Type B pancreatic cell (in vitro differentiated cells): ENCODE data around the gene NEDD4L. TPM values are rescaled to one million over a fixed set of nuclear protein-coding genes. Genes with fewer than 3 reads are reported as not detected.

ENCODE experiments used
- DNase-seq: peaks from one replicate; pipeline ENCODE4 v3.0.0; 2021; ENCODE audit warnings: mixed read lengths; ENCODE audit not compliant: unreplicated experiment; ENCODE audit errors: extremely low spot score
- H3K27ac Mint-ChIP-seq: 2 replicates; pipeline ENCODE4 v1.8.0; 2021; ENCODE audit warnings: mild to moderate bottlenecking, mixed read lengths
- H3K27me3 Mint-ChIP-seq: 2 replicates; pipeline ENCODE4 v1.8.0; 2021; ENCODE audit warnings: mixed read lengths
- H3K36me3 Mint-ChIP-seq: 2 replicates; pipeline ENCODE4 v1.8.0; 2021; ENCODE audit warnings: mixed read lengths
- H3K4me1 Mint-ChIP-seq: one replicate; pipeline ENCODE4 v1.8.0; 2021; ENCODE audit warnings: mixed read lengths; ENCODE audit not compliant: unreplicated experiment
- H3K4me3 Mint-ChIP-seq: 2 replicates; pipeline ENCODE4 v1.8.0; 2021; ENCODE audit warnings: mild to moderate bottlenecking, mixed read lengths
- H3K9me3 Mint-ChIP-seq: 2 replicates; pipeline ENCODE4 v1.8.0; 2021; ENCODE audit warnings: mixed read lengths
- CTCF ChIP-seq: fragments of 200-600 bp; sonication (generic); conservative IDR thresholded peaks from 2 replicates; pipeline ENCODE4 v1.5.0; 2021; ENCODE audit warnings: antibody characterized with exemption, mild to moderate bottlenecking
- total RNA-seq: library from RNA; stranded (reverse); gene quantifications from 2 replicates; pipeline ENCODE4 v1.2.1, GENCODE V29; 2021; ENCODE audit warnings: low replicate concordance

Gene NEDD4L
- total RNA-seq, 1 donor from 2014 or later, result 84.7 TPM

DNA sequence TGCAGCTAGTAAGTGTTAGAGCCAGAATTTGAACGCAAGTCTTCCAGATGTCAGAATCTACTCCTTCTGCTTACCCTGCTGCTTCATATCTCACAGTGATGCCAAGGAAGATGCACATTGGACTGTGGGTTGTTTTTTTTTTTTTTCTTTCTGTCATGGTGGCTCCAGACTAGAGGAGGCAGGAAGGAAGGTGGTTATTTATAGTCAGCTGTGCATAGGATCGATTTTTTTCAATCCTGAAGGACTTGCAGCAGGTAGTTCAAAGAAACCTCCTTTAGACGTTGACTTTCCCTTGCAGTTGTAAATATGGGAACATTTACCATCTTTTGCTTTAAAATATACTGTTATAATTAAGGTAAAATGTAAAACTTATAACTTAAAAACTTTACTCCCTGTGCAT lies 17.3 kb downstream of the NEDD4L start:
- DNase-seq, result no peak
- no peak overlapping the region for H3K4me3 Mint-ChIP-seq
- no peaks in the 10 kb centered on the region for H3K27me3 Mint-ChIP-seq
- no peak overlapping the region for H3K27ac Mint-ChIP-seq
- H3K9me3 Mint-ChIP-seq, result peaks cover 4% of the 10 kb centered on the region
- peaks cover 19% of the 10 kb centered on the region for H3K36me3 Mint-ChIP-seq
- no peak for TF ChIP-seq CTCF
- H3K4me1 Mint-ChIP-seq, result peaks cover 9% of the 10 kb centered on the region

- H3K27me3 Mint-ChIP-seq, result no peaks in the 10 kb centered on the region
- H3K27ac Mint-ChIP-seq, result peak overlapping the region; percentile 23
- peaks cover 4% of the 10 kb centered on the region for H3K9me3 Mint-ChIP-seq
- no peak for DNase-seq
- H3K4me3 Mint-ChIP-seq, result no peak overlapping the region
- H3K4me1 Mint-ChIP-seq, result peaks cover 17% of the 10 kb centered on the region
- no peak for TF ChIP-seq CTCF
- H3K36me3 Mint-ChIP-seq, result peaks cover 27% of the 10 kb centered on the region
Measured at GRCh38 chr18:58064406-58064998, 20.5 kb downstream of the NEDD4L start.

GRCh38 chr18:58065956-58066355 lies 21.9 kb downstream of the NEDD4L start:
- peaks cover 27% of the 10 kb centered on the region for H3K36me3 Mint-ChIP-seq
- no peak overlapping the region for H3K27ac Mint-ChIP-seq
- H3K27me3 Mint-ChIP-seq, result no peaks in the 10 kb centered on the region
- peaks cover 17% of the 10 kb centered on the region for H3K4me1 Mint-ChIP-seq
- H3K4me3 Mint-ChIP-seq, result no peak overlapping the region
- peaks cover 4% of the 10 kb centered on the region for H3K9me3 Mint-ChIP-seq
- DNase-seq, result no peak
- TF ChIP-seq CTCF, result no peak

- no peak overlapping the region for H3K4me3 Mint-ChIP-seq
- DNase-seq, result no peak
- peaks cover 30% of the 10 kb centered on the region for H3K36me3 Mint-ChIP-seq
- peak overlapping the region; percentile 24 for H3K27ac Mint-ChIP-seq
- H3K4me1 Mint-ChIP-seq, result peaks cover 13% of the 10 kb centered on the region
- no peak for TF ChIP-seq CTCF
- peaks cover 11% of the 10 kb centered on the region for H3K9me3 Mint-ChIP-seq
- no peaks in the 10 kb centered on the region for H3K27me3 Mint-ChIP-seq
Measured at GRCh38 chr18:58067601-58068000, 23.6 kb downstream of the NEDD4L start.

DNA sequence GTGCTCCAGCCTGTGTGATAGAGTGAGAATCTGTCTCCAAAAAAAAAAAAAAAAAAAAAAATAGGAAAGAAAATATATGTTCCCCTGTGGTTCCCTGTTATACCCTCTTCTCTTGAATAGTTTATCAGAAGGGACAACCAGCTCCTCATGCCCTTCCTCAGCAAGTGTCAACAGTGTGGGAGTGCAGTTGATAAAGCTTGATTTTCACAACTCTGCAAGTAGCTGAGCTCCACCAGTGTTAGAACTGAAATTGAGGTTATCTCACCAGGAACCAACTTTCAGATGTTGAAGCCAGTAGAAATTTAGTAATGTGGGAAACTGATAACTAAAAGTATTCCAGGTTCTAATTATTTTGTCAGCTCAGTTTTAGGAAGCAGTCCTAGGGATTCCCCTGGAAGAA lies 25.1 kb downstream of the NEDD4L start:
- no peaks in the 10 kb centered on the region for H3K27me3 Mint-ChIP-seq
- no peak for DNase-seq
- peaks cover 17% of the 10 kb centered on the region for H3K9me3 Mint-ChIP-seq
- TF ChIP-seq CTCF, result no peak
- peaks cover 13% of the 10 kb centered on the region for H3K4me1 Mint-ChIP-seq
- H3K36me3 Mint-ChIP-seq, result peaks cover 40% of the 10 kb centered on the region
- H3K27ac Mint-ChIP-seq, result no peak overlapping the region
- H3K4me3 Mint-ChIP-seq, result no peak overlapping the region
